ENCODE data around the gene TSPAN15. TPM values are rescaled to one million over a fixed set of nuclear protein-coding genes. Genes with fewer than 3 reads are reported as not detected.
A peak's percentile ranks its signal among the peaks of the same experiment; 100 is the strongest.

Gene TSPAN15
- total and polyA plus RNA-seq, 2 of the 4 experiments (the other 2 are of a cell fraction), result 0.48 TPM; not detected in 1

DNA sequence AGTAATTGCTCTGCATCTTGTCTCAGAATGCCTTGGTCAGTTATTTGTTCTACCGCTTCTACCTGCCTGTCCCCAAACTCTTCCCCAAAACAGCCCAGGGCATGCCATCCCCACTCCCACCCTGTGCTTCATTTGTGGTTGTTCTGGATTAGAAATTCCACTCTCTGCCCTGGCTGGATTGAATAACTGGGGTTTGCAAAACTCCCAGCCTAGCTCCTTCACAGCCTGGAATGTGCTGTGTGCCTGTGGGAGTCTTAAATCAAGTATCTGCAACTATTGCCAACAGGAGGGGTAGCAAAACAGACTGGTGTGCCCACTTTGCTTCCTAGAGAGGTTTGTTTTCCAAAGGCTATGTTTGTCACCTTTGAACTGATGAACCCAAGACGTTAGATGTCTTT lies 24.2 kb downstream of the TSPAN15 start:
- no peaks in the 10 kb centered on the region for H3K36me3 ChIP-seq (ENCODE audit: control insufficient read depth, insufficient read depth, low read length)
- H4K8ac ChIP-seq (ENCODE audit: low read depth in 2 of 2, low read length in 2 of 2), result no peak overlapping the region
- in situ Hi-C loops (cut with MboI; ENCODE audit: low sequenced_read_pairs), result no loop called here
- H3K4ac ChIP-seq (ENCODE audit: low read depth, low read length), result no peak overlapping the region
- H4K20me1 ChIP-seq (ENCODE audit: insufficient read depth, low read length), result no peaks in the 10 kb centered on the region
- no CpG with 5 or more reads among the region's 2 CpGs for WGBS, 2 experiments (ENCODE audit: extremely low coverage in 2 of 2, insufficient read length in 1 of 2)
- CTCF ChIA-PET, result no interaction called here
- H2BK120ac ChIP-seq (ENCODE audit: low read depth, low read length), result no peak overlapping the region
- H2BK15ac ChIP-seq (ENCODE audit: low read depth, low read length), result no peak overlapping the region
- H4K5ac ChIP-seq (ENCODE audit: low read depth, low read length), result no peak overlapping the region
- H2AK9ac ChIP-seq (replicated peaks; ENCODE audit: low read depth, low read length, poor library complexity), result no peak overlapping the region
- no peak overlapping the region for H3K23ac ChIP-seq (ENCODE audit: low read depth, low read length)
- H2AFZ ChIP-seq (replicated peaks; ENCODE audit: low read length, poor library complexity), result no peak overlapping the region
- H3K4me3 ChIP-seq (ENCODE audit: insufficient read depth, low read depth, low read length), result no peak overlapping the region
- H2BK5ac ChIP-seq (ENCODE audit: low read depth, low read length, poor library complexity, severe bottlenecking), result no peak overlapping the region
- H3K18ac ChIP-seq (ENCODE audit: low read depth, low read length), result no peak overlapping the region
- H3K9me1 ChIP-seq (ENCODE audit: insufficient read depth, low read length), result peaks cover 9% of the 10 kb centered on the region
- no peak overlapping the region for H2AK5ac ChIP-seq (ENCODE audit: low read depth, low read length)
- dilution Hi-C loops (cut with HindIII; ENCODE audit: low sequenced_read_pairs, unreplicated experiment), result no loop called here
- POLR2A ChIA-PET (ENCODE audit: unreplicated experiment), result no interaction called here
- H3K14ac ChIP-seq (replicated peaks; ENCODE audit: low read depth, low read length), result 0 out of 2 replicates have a peak overlapping the region, but pooled peaks have one; percentile 4
- H2BK20ac ChIP-seq (ENCODE audit: low read depth, low read length), result no peak overlapping the region
- H3K4me1 ChIP-seq (ENCODE audit: control insufficient read depth, insufficient read depth, low read length), result peaks cover 8% of the 10 kb centered on the region
- ATAC-seq (ENCODE audit: low read depth) (no peak), DNase-seq (no peak)
- H3K9me3 ChIP-seq (ENCODE audit: control insufficient read depth, insufficient read depth, low read length), result no peaks in the 10 kb centered on the region
- H3K79me1 ChIP-seq (ENCODE audit: low read depth in 1 of 2, low read length in 2 of 2), result no peaks in the 10 kb centered on the region
- no peak overlapping the region for H3K27ac ChIP-seq (ENCODE audit: insufficient read depth, low read length)
- peaks cover 58% of the 10 kb centered on the region for H3K27me3 ChIP-seq (ENCODE audit: control insufficient read depth, insufficient read depth, low read length)
- H4K91ac ChIP-seq (ENCODE audit: insufficient read depth, low read depth, low read length), result no peak overlapping the region
- TF ChIP-seq RCOR1 (IDR thresholded peaks at IDR 0.05; ENCODE audit: insufficient replicate concordance, low read length), result no peak
- no peak overlapping the region; the same call in 1 of the 2 replicates for H3K4me2 ChIP-seq (ENCODE audit: low read depth, low read length)
- no peak overlapping the region; the same call in 1 of the 2 replicates for H3K56ac ChIP-seq (ENCODE audit: extremely low read depth, insufficient read depth, low read length)
- intact Hi-C loops (cut with micrococcal nuclease), result no loop called here
- BruUV-seq (replicated peaks), result no TSS peak
- no peak overlapping the region for H3K9ac ChIP-seq (ENCODE audit: low read depth, low read length)
